ENCODE data around the gene BACE1-AS. TPM values are rescaled to one million over a fixed set of nuclear protein-coding genes. Genes with fewer than 3 reads are reported as not detected.
"Not testable (repeated sequence)": the region's sequence is repeated elsewhere in the genome, so short reads cannot be mapped to it uniquely, and the experiment has no call there.

Gene BACE1-AS
- total RNA-seq, 2 donors from 2014 or later: 7.5 to 9.0 TPM

DNA sequence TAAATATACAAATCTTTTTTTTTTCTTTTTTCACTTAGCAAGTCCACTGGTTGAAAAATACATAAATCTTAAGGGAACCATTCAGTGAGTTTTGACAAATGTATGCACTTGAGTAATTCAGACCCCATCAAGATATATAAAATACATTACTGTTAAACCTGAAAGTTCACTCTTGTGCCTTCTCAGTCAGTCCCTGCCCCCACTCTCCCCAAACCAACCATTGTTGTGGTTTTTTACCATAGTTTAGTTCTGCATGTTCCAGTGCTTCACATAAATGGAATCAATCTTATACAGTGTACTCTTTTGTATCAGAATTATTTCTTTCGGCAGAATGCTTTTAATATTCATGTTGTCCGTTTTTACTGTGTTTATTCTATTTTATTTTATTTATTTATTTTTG, 32.6 kb upstream of the BACE1-AS start:
- peaks cover 10% of the 10 kb centered on the region for H3K36me3 ChIP-seq
- no peak overlapping the region for H3K4me3 ChIP-seq
- TF ChIP-seq, protein P1, sequence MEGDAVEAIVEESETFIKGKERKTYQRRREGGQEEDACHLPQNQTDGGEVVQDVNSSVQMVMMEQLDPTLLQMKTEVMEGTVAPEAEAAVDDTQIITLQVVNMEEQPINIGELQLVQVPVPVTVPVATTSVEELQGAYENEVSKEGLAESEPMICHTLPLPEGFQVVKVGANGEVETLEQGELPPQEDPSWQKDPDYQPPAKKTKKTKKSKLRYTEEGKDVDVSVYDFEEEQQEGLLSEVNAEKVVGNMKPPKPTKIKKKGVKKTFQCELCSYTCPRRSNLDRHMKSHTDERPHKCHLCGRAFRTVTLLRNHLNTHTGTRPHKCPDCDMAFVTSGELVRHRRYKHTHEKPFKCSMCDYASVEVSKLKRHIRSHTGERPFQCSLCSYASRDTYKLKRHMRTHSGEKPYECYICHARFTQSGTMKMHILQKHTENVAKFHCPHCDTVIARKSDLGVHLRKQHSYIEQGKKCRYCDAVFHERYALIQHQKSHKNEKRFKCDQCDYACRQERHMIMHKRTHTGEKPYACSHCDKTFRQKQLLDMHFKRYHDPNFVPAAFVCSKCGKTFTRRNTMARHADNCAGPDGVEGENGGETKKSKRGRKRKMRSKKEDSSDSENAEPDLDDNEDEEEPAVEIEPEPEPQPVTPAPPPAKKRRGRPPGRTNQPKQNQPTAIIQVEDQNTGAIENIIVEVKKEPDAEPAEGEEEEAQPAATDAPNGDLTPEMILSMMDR (IDR thresholded peaks at IDR 0.05): no peak
- DNase-seq (ENCODE audit: low spot score): no peak
- H3K4me1 ChIP-seq: no peaks in the 10 kb centered on the region
- H3K27ac ChIP-seq: no peak overlapping the region
- H3K9me3 ChIP-seq: no peaks in the 10 kb centered on the region
- no peaks in the 10 kb centered on the region for H3K27me3 ChIP-seq

GRCh38 chr11:117259417-117259816, 31.7 kb upstream of the BACE1-AS start:
- DNase-seq (ENCODE audit: low spot score): no peak
- Histone ChIP-seq H3K36me3 (peaks cover 10% of the 10 kb centered on the region), H3K27ac (no peak overlapping the region), H3K4me1 (no peaks in the 10 kb centered on the region), H3K4me3 (no peak overlapping the region), H3K27me3 (no peaks in the 10 kb centered on the region), H3K9me3 (no peaks in the 10 kb centered on the region)
- TF ChIP-seq, protein P1 (IDR thresholded peaks at IDR 0.05): no peak

GRCh38 chr11:117264624-117265323, 26.4 kb upstream of the BACE1-AS start:
- H3K36me3 ChIP-seq: peaks cover 10% of the 10 kb centered on the region
- H3K27me3 ChIP-seq; DNase-seq (ENCODE audit: low spot score); H3K9me3 ChIP-seq; H3K4me1 ChIP-seq; H3K4me3 ChIP-seq; H3K27ac ChIP-seq: not testable (repeated sequence)

- Histone ChIP-seq H3K4me3 (no peak overlapping the region), H3K4me1 (no peaks in the 10 kb centered on the region), H3K9me3 (no peaks in the 10 kb centered on the region), H3K27ac (no peak overlapping the region), H3K36me3 (peaks cover 4% of the 10 kb centered on the region), H3K27me3 (no peaks in the 10 kb centered on the region)
- TF ChIP-seq, protein P1 (IDR thresholded peaks at IDR 0.05): no peak
- DNase-seq (ENCODE audit: low spot score): no peak
Measured at GRCh38 chr11:117265745-117266144, 25.4 kb upstream of the BACE1-AS start.

DNA sequence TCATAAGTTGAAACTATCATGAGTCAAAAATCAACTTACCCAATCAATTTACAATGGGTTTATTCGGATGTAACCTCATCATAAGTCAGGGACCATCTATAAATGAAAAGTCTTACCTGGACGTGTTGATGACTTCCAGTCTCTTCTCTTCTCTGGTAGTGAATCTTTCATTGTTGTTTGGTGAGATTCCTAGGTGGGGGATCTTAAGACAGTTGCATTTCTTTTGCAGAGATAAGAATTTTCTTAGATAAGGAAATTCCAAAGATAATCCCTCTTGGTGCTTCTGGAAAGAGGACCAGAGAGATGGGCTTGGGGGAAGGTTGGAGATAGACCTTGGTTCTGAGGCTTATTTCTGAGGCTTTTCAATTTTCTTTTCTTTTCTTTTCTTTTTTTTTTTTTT, 21.3 kb upstream of the BACE1-AS start:
- Histone ChIP-seq H3K4me1 (no peaks in the 10 kb centered on the region), H3K27me3 (no peaks in the 10 kb centered on the region), H3K4me3 (no peak overlapping the region), H3K36me3 (peaks cover 7% of the 10 kb centered on the region), H3K9me3 (no peaks in the 10 kb centered on the region), H3K27ac (no peak overlapping the region)
- DNase-seq (ENCODE audit: low spot score): no peak
- TF ChIP-seq, protein P1 (IDR thresholded peaks at IDR 0.05): no peak

- H3K9me3 ChIP-seq: no peaks in the 10 kb centered on the region
- H3K27ac ChIP-seq: no peak overlapping the region
- no peak for DNase-seq (ENCODE audit: low spot score)
- TF ChIP-seq, protein P1 (IDR thresholded peaks at IDR 0.05): no peak
- peaks cover 14% of the 10 kb centered on the region for H3K36me3 ChIP-seq
- H3K27me3 ChIP-seq: no peaks in the 10 kb centered on the region
- no peaks in the 10 kb centered on the region for H3K4me1 ChIP-seq
- no peak overlapping the region for H3K4me3 ChIP-seq
Measured at GRCh38 chr11:117271208-117271607, 19.9 kb upstream of the BACE1-AS start.

DNA sequence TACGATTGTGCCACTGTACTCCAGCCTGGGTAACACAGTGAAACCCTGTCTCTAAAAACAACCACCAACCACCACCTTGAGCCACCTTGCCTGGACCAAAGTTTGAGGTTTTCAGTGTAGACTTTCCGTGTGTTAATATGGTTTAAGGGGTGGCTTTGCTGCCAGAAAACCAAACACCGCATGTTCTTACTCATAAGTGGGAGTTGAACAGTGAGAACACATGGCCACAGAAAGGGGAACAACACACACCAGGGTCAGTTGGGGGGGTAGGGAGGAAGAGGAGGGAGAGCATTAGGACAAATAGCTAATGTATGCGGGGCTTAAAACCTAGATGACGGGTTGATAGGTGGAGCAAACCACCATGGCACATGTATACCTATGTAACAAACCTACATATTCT, 19.0 kb upstream of the BACE1-AS start:
- DNase-seq (ENCODE audit: low spot score); H3K4me3 ChIP-seq; H3K4me1 ChIP-seq; H3K9me3 ChIP-seq; H3K27me3 ChIP-seq; H3K27ac ChIP-seq: not testable (repeated sequence)
- H3K36me3 ChIP-seq: peaks cover 14% of the 10 kb centered on the region

Measured in right atrium auricular region (tissue), 2 donors.